GM18499 (cell line): ENCODE measurements around the gene PLXDC2.

Experiments
- ATAC-seq: cut with Tn5 transposase; IDR thresholded peaks from one replicate; pipeline ENCODE4 v1.9.1; 2021; ENCODE audit warnings: moderate number of reproducible peaks; ENCODE audit not compliant: insufficient read depth, unreplicated experiment

PLXDC2 gene

DNA sequence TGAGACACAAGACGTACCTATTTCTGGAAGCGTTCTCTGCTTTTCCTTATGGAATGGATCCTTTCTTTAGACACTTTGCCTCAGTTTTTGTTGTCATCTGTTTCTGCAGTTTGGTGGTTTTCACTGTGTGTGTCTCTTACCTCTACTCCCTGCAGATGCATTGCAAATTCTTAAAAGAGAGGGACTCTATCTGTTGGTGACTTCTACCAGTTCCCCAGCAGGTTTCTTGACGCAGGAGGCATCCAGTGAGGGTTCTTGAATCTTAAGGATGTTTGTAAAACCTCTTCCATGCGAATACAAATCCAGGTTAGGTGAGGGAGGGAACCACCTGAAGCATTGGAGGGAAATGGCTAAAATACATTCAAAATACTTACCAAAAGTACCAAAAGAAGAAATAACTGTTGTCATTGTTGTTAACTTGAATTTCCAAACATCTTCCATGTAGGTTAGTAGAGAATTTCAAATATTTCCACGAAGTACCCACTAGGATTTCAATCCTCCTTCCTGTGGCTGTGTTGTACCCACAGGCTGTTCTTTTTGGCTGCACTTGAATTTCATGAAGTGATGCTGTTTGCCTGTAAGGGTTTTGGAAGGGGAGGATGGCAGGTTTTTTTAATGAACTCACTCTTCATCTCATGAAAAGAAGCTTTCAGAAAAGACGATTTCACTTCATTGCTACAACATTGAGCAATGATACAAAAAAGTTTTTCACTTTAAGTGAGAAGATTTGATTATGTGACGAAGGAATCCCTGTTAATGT lies 32.2 kb downstream of the PLXDC2 start:
- no peak for ATAC-seq

DNA sequence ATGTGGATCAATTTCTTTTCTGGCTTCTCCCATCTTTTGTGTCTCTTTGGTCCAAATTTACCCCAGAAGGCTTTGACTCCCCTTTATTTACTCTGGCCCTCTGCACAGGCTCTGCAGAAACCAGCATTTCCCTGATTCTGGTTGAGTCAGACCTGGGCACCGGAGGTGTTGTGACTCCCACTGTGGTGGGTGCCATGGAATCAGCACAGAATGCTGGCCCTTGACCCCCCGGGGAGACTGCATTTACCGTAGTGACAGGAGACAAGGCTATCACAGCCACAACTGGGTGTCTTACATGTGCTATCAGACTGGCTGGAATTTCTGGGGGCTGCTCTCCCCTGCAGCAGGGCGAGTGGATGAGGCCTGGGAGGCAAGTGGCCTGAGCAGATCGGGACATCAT lies 37.6 kb downstream of the PLXDC2 start:
- no peak for ATAC-seq

DNA sequence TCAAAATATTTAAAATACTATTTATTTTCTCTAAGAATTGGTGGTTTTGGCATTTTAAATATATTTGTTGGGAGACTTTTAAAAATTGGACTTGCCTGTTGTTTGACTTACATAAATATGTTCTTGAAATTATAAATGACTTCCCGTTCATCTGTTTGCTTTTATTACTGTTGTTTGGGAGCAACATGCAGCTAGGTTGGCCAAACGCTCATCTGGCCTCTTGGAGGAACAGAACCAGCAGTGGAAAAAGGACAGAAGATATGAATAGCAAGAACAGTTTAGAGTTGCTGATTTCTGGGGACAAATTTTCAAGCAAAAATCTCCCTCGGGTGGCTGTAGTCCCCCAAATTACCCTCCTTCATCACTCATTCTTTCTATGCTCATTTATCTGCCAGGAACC lies 41.6 kb downstream of the PLXDC2 start:
- no peak for ATAC-seq

DNA sequence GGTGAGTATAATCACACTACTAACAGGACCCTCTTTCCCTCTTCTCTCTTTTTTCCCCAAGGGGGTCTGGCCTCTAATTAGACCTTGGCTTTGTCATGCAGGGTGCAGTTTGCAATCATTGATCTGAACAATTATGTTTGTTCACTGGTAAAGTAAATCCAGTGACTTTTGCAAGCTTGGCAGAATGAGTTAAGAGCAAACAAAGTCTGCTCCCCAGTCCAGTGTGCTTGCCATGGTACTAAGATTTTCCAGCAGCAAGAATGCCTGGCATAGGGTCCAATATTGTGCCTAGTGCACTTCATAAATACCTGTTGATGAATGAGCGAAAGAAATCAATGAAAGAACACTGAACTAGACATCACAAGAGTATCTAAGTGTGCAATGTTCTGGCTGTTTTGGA lies 43.9 kb downstream of the PLXDC2 start:
- no peak for ATAC-seq

- no peak for ATAC-seq
Measured at GRCh38 chr10:19862811-19863515, 46.7 kb downstream of the PLXDC2 start.

DNA sequence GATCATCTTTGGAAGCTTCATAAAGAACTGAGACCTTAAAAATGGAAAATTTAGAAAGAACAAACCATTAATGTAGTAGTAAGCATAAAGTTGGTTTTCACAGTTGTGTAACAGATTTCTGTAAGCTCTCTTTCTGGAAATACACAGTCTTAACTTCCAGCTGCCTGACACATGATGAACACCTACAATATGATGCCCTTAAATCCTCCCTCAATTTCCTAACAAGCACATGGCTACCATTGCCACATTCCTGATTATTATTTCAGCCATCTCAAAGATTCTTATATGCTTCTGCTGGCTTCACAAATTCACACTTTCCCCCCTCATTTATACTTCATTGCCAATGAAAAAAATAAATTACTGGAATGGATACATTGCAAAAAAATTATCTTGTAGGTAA lies 49.4 kb downstream of the PLXDC2 start:
- ATAC-seq, result no peak

DNA sequence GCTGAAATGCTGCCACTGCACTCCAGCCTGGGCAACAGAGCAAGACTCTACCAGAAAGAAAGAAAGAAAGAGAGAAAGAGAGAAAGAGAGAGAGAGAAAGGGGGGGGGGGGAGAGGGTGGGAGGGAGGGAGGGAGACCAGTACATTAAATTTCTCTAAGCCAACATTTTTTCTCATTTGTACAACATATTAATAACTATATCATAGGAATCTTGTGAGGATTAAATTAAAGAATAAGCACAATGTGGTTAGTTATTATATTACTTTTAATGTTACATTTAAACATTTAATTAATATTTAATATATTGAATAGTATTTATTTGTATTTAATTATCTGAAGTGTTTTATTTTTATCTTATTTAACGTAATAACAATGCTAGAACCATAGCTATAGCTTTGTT lies 53.1 kb downstream of the PLXDC2 start:
- ATAC-seq, result no peak

DNA sequence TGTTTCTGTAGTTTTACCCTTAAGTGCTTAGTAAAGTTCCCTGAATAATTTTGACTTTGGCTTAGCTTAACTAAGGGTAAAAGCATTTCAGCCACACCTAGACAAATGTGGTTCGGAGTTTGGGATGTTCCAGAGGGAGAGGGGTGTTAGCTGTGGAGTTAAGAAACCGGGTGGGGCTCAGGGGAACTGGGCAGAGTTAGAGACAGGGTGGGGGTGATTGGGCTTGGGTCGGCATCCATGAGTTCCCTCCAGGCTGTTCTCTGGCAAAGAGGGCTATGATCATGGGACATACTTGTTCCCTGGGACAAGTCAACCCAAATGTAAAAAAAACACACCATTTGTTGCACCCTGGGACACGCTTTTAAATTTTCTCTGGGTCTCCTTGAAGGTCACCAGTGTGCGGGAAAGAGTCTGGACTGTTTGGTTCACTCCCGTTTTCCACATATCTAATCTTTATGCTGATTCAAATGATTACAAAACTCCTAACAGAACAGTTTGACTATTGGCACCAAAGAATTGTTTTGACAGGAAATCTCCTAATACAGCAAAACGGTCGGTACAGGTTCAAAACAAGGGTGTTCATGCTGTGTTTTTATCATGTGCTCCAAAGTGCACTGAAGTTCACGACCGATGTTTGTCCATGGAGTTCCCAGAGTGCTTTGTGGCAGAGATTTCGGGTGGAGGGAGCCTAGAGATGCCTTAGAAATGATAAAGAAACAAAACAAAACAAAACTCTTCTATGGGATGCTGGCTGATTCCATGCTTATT lies 56.5 kb downstream of the PLXDC2 start:
- no peak for ATAC-seq

- ATAC-seq, result no peak
Measured at GRCh38 chr10:19874190-19874589, 58.0 kb downstream of the PLXDC2 start.

DNA sequence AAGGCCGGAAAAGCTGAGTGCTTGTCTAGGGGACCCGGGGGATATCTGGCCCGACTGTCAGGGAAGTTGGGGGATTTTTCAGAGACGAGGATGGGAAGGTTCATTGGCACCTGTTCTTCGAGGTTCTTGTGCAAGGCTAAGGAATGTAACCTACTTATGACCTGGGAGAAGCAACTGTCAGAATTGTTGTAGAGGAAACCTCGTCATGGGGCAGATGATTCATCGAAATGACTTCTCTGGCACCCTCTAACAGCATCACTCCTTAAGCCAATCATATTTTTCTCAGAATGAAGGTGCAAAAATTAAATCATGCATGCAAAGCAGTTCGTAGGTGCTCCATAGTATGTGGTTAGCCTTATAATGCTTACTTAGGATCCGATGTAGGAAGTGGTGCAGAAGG lies 58.6 kb downstream of the PLXDC2 start:
- no peak for ATAC-seq

DNA sequence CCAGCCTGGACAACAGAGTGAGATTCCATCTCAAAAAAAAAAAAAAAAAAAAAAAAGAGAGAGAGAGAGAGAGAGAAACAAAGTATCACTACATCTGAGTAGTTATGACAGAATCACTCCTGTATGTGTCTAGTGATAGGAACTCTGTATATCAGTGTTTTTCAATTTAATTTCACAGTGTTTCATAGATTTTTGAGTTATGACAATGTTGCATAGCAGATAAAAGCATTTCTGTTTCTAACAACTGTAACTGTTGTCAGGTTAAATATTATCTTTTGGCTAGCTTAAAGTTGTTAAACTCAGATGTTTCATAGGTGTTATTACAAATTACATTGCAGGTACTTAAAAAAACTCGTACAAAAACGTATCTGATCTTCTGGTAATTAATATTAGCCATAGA lies 60.3 kb downstream of the PLXDC2 start:
- no peak for ATAC-seq

GRCh38 chr10:19877466-19878255 lies 61.4 kb downstream of the PLXDC2 start:
- ATAC-seq, result no peak

DNA sequence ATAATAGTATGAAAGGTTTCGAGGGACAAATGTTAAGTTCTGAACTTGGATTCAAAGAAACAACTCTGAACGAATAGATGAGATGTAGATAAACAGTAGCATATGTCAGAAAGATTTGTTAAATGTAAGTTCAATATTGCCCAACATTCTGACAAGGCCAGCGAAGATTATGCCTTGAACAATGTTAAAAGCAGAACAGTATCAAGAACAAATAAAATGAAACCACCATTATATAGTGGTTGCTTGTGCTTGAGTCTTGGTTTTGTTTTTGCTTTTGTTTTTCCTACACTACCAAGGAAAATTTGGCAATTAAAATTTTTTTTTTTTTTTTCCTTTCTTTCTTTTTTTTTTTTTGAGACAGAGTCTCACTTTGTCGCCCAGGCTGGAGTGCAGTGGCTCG lies 66.4 kb downstream of the PLXDC2 start:
- ATAC-seq, result no peak

DNA sequence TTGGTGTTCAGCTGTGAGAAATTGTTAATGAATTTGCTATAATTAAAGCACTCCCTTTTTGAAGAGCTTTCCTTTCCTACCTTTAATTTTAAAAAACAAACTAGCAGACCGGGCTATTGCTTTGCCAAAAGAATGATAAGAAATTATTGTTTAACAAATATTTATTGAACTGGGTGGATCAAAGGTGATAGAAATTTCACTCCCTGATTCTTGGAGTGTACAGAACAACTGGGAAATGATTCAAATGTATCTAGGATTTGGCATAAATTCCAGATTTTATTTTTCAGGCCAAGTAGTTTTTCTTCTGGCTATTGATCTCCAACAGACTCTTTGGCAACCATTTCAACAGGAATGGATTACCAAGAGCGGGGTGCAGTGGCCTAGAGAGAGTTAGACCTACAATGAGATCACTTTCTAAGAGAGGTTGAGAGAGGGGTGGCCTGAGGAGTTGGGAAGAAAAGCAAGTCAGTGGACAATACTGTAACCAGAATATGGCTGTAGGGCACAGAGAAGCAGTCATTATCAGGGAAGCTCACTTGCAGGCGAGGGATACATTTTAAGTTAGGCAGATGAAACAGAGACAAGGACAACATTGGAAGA lies 71.9 kb downstream of the PLXDC2 start:
- no peak for ATAC-seq

DNA sequence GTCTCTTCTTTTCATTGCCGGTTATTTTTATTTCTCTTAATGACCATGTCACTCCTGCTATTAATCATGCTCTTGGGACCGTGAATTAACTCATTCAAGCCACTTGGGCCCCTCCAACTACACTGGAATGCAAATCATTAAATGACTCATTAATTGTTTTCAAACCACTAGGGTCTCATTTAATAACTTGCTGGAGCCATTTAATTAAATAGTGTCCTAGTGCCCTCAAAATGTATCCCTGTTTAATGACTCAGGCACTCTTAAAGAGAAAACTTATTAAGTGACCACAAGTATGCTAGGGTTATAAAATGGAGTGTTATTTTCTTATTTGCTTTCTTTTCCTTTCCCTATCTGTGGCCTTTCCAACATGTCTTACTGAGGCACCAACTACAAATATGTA lies 73.0 kb downstream of the PLXDC2 start:
- ATAC-seq, result no peak

GRCh38 chr10:19891429-19891828 lies 75.2 kb downstream of the PLXDC2 start:
- ATAC-seq, result no peak

GRCh38 chr10:19892270-19892669 lies 76.0 kb downstream of the PLXDC2 start:
- no peak for ATAC-seq

DNA sequence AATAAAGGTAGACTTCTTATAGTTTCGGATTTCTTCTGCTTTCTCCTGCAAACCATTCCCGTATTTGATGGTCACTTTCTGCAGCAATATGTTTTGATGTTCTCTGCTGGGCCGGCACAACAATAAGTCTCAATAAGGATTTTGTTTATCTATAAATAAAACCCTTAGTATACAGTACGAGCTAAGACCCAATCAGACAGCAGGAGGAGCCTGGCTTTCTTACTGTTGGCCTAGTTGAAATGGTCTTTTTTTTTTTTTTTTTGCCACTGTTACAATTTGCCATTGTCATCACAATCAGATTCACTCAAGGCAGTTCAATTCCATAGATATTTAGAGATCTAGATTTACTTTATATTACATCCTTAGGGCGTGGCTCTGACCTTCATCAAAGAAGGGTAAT lies 76.4 kb downstream of the PLXDC2 start:
- ATAC-seq, result no peak

- ATAC-seq, result no peak
Measured at GRCh38 chr10:19895500-19895899, 79.3 kb downstream of the PLXDC2 start.

DNA sequence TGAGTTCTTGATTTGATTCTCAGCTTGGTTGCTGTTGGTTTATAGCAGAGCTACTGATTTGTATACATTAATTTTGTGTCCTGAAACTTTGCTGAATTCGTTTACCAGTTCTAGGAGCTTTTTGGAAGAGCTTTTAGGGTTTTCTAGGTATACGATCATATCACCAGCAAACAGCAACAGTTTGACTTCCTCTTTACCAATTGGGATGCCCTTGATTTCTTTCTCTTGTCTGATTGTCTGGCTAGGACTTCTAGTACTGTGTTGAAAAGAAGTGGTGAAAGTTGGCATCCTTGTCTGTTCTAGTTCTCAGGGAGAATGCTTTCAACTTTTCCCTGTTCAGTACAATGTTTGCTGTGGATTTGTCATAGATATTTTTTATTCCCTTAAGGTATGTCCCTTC lies 86.2 kb downstream of the PLXDC2 start:
- ATAC-seq, result no peak
